22Rv1 (cell line): ENCODE measurements around the gene CENPP.

ENCODE experiments used
- ZFX ChIP-seq: fragments of 450-650 bp; IDR thresholded peaks from 2 replicates; pipeline ENCODE4 v1.6.1; 2017; ENCODE audit warnings: antibody characterized with exemption, borderline replicate concordance
- TF ChIP-seq, protein P1 (sequence below): fragments of 450-650 bp; IDR thresholded peaks from 2 replicates; pipeline ENCODE4 v1.5.1; 2017; ENCODE audit warnings: mild to moderate bottlenecking

- TF ChIP-seq, protein P1, sequence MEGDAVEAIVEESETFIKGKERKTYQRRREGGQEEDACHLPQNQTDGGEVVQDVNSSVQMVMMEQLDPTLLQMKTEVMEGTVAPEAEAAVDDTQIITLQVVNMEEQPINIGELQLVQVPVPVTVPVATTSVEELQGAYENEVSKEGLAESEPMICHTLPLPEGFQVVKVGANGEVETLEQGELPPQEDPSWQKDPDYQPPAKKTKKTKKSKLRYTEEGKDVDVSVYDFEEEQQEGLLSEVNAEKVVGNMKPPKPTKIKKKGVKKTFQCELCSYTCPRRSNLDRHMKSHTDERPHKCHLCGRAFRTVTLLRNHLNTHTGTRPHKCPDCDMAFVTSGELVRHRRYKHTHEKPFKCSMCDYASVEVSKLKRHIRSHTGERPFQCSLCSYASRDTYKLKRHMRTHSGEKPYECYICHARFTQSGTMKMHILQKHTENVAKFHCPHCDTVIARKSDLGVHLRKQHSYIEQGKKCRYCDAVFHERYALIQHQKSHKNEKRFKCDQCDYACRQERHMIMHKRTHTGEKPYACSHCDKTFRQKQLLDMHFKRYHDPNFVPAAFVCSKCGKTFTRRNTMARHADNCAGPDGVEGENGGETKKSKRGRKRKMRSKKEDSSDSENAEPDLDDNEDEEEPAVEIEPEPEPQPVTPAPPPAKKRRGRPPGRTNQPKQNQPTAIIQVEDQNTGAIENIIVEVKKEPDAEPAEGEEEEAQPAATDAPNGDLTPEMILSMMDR: no peak
- no peak for TF ChIP-seq ZFX
Observed at GRCh38 chr9:92385477-92385876, 59.7 kb downstream of the CENPP start.
